PC-9 (cell line): ENCODE results near the gene CITED1. TPM values are rescaled to one million over a fixed set of nuclear protein-coding genes. Genes with fewer than 3 reads are reported as not detected.

Experiments used
- BruUV-seq: library from RNA; stranded (reverse); fragments of 400-500 nt; replicated peaks from 2 replicates; lab custom pipeline; 2021; lab: Mats Ljungman, UMichigan
- CTCF ChIA-PET: fragments of 300-600 bp; sonication (Branson Sonifier 250); formaldehyde crosslinking; loops from one replicate; lab custom pipeline; 2022; ENCODE audit warnings: antibody characterized with exemption; lab: Charles Lee
- POLR2A ChIA-PET: fragments of 300-600 bp; sonication (Branson Sonifier 250); formaldehyde crosslinking; loops from one replicate; lab custom pipeline; 2022; ENCODE audit warnings: antibody characterized with exemption; ENCODE audit not compliant: unreplicated experiment; lab: Charles Lee
- DNase-seq, 2 experiments: peaks; one replicate each; pipeline versions ENCODE4 v3.0.0 to v3.0.0-alpha.2; 2015 to 2022; ENCODE audit warnings: mixed read lengths in 1 of 2
- H2AFZ ChIP-seq: fragments of 200-600 bp; sonication (generic); 2 replicates; pipeline ENCODE4 v1.8.1; 2017; ENCODE audit warnings: antibody characterized with exemption
- H3F3A ChIP-seq: fragments of 200-600 bp; sonication (generic); 2 replicates; pipeline ENCODE4 v1.8.1; 2017; ENCODE audit warnings: antibody characterized with exemption, mild to moderate bottlenecking, low read depth; ENCODE audit not compliant: insufficient read depth
- H3K27ac ChIP-seq: fragments of 200-600 bp; sonication (generic); 2 replicates; pipeline ENCODE4 v1.6.1; 2016; ENCODE audit warnings: mixed run types
- H3K27me3 ChIP-seq: fragments of 200-600 bp; sonication (generic); 2 replicates; pipeline ENCODE4 v1.6.1; 2016; ENCODE audit warnings: low read depth, mixed run types; ENCODE audit not compliant: insufficient read depth
- H3K36me3 ChIP-seq: fragments of 200-600 bp; sonication (generic); 2 replicates; pipeline ENCODE4 v1.6.1; 2016; ENCODE audit warnings: low read depth, mixed run types
- H3K4me1 ChIP-seq: fragments of 200-600 bp; sonication (generic); replicated peaks from 2 replicates; pipeline ENCODE4 v1.6.1; 2016; ENCODE audit warnings: mixed run types; ENCODE audit not compliant: insufficient read depth
- H3K4me2 ChIP-seq: fragments of 200-600 bp; sonication (generic); 2 replicates; pipeline ENCODE4 v1.6.1; 2017; ENCODE audit warnings: mixed run types
- H3K4me3 ChIP-seq: fragments of 200-600 bp; sonication (generic); 2 replicates; pipeline ENCODE4 v1.6.1; 2016; ENCODE audit warnings: mixed run types
- H3K79me2 ChIP-seq: fragments of 200-600 bp; sonication (generic); 2 replicates; pipeline ENCODE4 v1.6.1; 2017; ENCODE audit warnings: low read depth, mixed run types
- H3K9me2 ChIP-seq: fragments of 200-600 bp; sonication (generic); 2 replicates; pipeline ENCODE4 v1.8.1; 2017; ENCODE audit warnings: mild to moderate bottlenecking; ENCODE audit not compliant: insufficient read depth
- H3K9me3 ChIP-seq: fragments of 200-600 bp; sonication (generic); 2 replicates; pipeline ENCODE4 v1.8.1; 2016; ENCODE audit warnings: low read depth; ENCODE audit not compliant: insufficient read depth
- H4K20me1 ChIP-seq: fragments of 200-600 bp; sonication (generic); 2 replicates; pipeline ENCODE4 v1.8.1; 2017; ENCODE audit not compliant: insufficient read depth
- CTCF ChIP-seq: fragments of 200-600 bp; sonication (generic); conservative IDR thresholded peaks from 2 replicates; pipeline ENCODE4 v1.6.1; 2017; ENCODE audit warnings: mixed run types, antibody characterized with exemption, mild to moderate bottlenecking, moderate library complexity
- EZH2 ChIP-seq: fragments of 200-600 bp; sonication (generic); IDR thresholded peaks from 2 replicates; pipeline ENCODE4 v1.8.0; 2017; ENCODE audit warnings: antibody characterized with exemption, low read depth
- intact Hi-C: fragments of 100-400 bp; cut with micrococcal nuclease; formaldehyde crosslinking; loops from one replicate; pipeline ENCODE4 v1.10.0; 2022; ENCODE audit not compliant: unreplicated experiment
- total RNA-seq: library from RNA; stranded (reverse); gene quantifications from 2 replicates; pipeline ENCODE4 v1.2.3, GENCODE V29; 2021

CITED1 gene
- total RNA-seq, 1 experiment from 2014 or later = not detected

- Histone ChIP-seq H3K4me3 (no peak overlapping the region), H3K79me2 (no peaks in the 10 kb centered on the region), H3K27ac (no peak overlapping the region), H4K20me1 (no peaks in the 10 kb centered on the region), H3K9me2 (no peaks in the 10 kb centered on the region), H3K9me3 (no peaks in the 10 kb centered on the region), H3K27me3 (no peaks in the 10 kb centered on the region), H3F3A (no peaks in the 10 kb centered on the region), H3K36me3 (no peaks in the 10 kb centered on the region), H2AFZ (no peak overlapping the region), H3K4me1 (no peaks in the 10 kb centered on the region), H3K4me2 (no peak overlapping the region)
- ChIA-PET CTCF (no interaction called here), POLR2A (no interaction called here)
- intact Hi-C loops = no loop called here
- DNase-seq = no peak
- TF ChIP-seq EZH2 (no peak), CTCF (no peak)
- no TSS peak for BruUV-seq
Measured at GRCh38 chrX:72346302-72346949, 40.7 kb upstream of the CITED1 start.

GRCh38 chrX:72340626-72341025 is 34.9 kb upstream of the CITED1 start:
- no peaks in the 10 kb centered on the region for H3K9me3 ChIP-seq
- ChIA-PET POLR2A (interaction anchor here (1.0 kb wide), 1 partner anchor 44 kb away, joined by 6 read pairs; no protein-coding TSS in a partner anchor), CTCF (no interaction called here)
- H3K27me3 ChIP-seq = no peaks in the 10 kb centered on the region
- TF ChIP-seq CTCF (no peak), EZH2 (no peak)
- no peak overlapping the region for H2AFZ ChIP-seq
- DNase-seq = no peak
- H3K9me2 ChIP-seq = no peaks in the 10 kb centered on the region
- no peaks in the 10 kb centered on the region for H4K20me1 ChIP-seq
- no peaks in the 10 kb centered on the region for H3F3A ChIP-seq
- intact Hi-C loops = no loop called here
- no peaks in the 10 kb centered on the region for H3K36me3 ChIP-seq
- H3K27ac ChIP-seq = no peak overlapping the region
- no peak overlapping the region for H3K4me2 ChIP-seq
- BruUV-seq = no TSS peak
- H3K4me3 ChIP-seq = no peak overlapping the region
- H3K4me1 ChIP-seq = no peaks in the 10 kb centered on the region
- no peaks in the 10 kb centered on the region for H3K79me2 ChIP-seq

GRCh38 chrX:72340041-72340440 is 34.3 kb upstream of the CITED1 start:
- no peaks in the 10 kb centered on the region for H3K36me3 ChIP-seq
- no peaks in the 10 kb centered on the region for H3F3A ChIP-seq
- no peaks in the 10 kb centered on the region for H4K20me1 ChIP-seq
- intact Hi-C loops = no loop called here
- ChIA-PET CTCF (no interaction called here), POLR2A (interaction anchor here (1.0 kb wide), 1 partner anchor 43 kb away, joined by 6 read pairs; no protein-coding TSS in a partner anchor)
- no peaks in the 10 kb centered on the region for H3K9me3 ChIP-seq
- TF ChIP-seq EZH2 = no peak
- no peak for TF ChIP-seq CTCF
- H3K4me2 ChIP-seq = no peak overlapping the region
- no peaks in the 10 kb centered on the region for H3K4me1 ChIP-seq
- H3K4me3 ChIP-seq = no peak overlapping the region
- H3K27ac ChIP-seq = no peak overlapping the region
- BruUV-seq = no TSS peak
- H3K9me2 ChIP-seq = no peaks in the 10 kb centered on the region
- H3K27me3 ChIP-seq = no peaks in the 10 kb centered on the region
- no peak overlapping the region for H2AFZ ChIP-seq
- no peak for DNase-seq
- H3K79me2 ChIP-seq = no peaks in the 10 kb centered on the region
